ENCODE measurements around the gene NPAS2.

GRCh38 chr2:100965596-100965995, 145.7 kb downstream of the NPAS2 start:
- no peak for TF ChIP-seq CTCF (conservative IDR thresholded peaks at IDR 0.05)
- TF ChIP-seq ZFX (IDR thresholded peaks at IDR 0.05) = no peak

Measured in C4-2B (cell line).